Colonic mucosa (tissue), 4 donors: ENCODE results near the gene ACER1. TPM values are rescaled to one million over a fixed set of nuclear protein-coding genes. Genes with fewer than 3 reads are reported as not detected.

Source experiments
- DNase-seq: peaks from one replicate; pipeline ENCODE4 v3.0.0-alpha.2; 2020
- H3K27ac ChIP-seq: fragments of 200-600 bp; one replicate; pipeline ENCODE4 v1.8.0; 2021
- H3K27me3 ChIP-seq: fragments of 200-600 bp; one replicate; pipeline ENCODE4 v1.8.0; 2021
- H3K36me3 ChIP-seq: fragments of 200-600 bp; one replicate; pipeline ENCODE4 v1.8.0; 2021
- H3K4me1 ChIP-seq: fragments of 200-600 bp; one replicate; pipeline ENCODE4 v1.8.0; 2021; ENCODE audit warnings: mild to moderate bottlenecking
- H3K4me3 ChIP-seq: fragments of 200-600 bp; one replicate; pipeline ENCODE4 v1.8.0; 2021
- H3K9ac ChIP-seq, 2 donors: one replicate each; pipeline ENCODE4 v1.7.0; 2013; ENCODE audit warnings: control low read depth in 2 of 2, low read depth in 2 of 2, low read length in 2 of 2
- H3K9me3 ChIP-seq: fragments of 200-600 bp; one replicate; pipeline ENCODE4 v1.8.0; 2021
- intact Hi-C: fragments of 100-400 bp; cut with DNase I; formaldehyde crosslinking; loops from one replicate; pipeline ENCODE4 v1.14.1; 2022
- total RNA-seq, 2 donors: library from RNA; stranded (reverse); fragmentation: NEBNext Ultra II Directional in 1 of 2; extraction: Animal tissue kit (Norgen Biotek cat#: 25700) in 1 of 2; gene quantifications; one replicate each; pipeline ENCODE4 v1.2.1, GENCODE V29; 2021
- TF ChIP-seq, protein P1 (sequence below): fragments of 200-600 bp; IDR thresholded peaks from one replicate; pipeline ENCODE4 v1.8.0; 2022; ENCODE audit warnings: antibody characterized with exemption, mild to moderate bottlenecking
- donor health status: healthy.
- donor health status: DM: no; HTN: no; CAD: no.
- donor health status: DM: no; HTN: no; CAD: no.

The ACER1 gene
- total RNA-seq, 2 donors from 2014 or later = not detected

DNA sequence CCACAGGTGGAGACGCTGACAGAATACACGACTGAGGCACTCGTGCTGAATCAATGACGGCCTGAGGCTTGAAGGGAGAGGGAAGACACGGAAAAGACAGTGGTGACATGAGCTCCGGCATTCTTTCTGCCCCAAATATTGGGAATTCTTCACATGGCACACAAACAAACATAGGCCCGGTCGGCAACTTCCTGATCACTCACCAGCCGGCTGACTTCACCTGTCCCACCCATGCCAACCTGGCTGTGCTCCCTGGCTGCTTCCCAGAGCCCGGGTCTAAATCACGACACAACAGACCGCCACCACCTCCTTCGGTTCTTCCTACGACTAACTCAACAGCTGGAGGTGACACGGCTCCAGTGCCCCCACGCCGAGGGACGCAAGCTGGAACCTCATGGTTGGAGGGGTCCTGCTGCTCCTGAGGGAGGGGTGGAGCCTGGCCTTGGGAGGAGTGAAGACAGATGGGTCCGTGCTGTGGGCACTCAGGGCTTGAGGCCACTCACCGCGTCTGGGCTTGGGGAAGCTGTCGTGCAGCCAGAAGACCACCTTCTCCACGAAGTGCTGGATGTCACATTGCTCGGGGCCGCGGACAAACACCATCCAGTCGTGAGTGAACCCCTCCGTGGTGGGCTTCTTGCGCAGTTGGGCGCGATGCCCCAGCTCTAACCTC, 63.2 kb downstream of the ACER1 start:
- no peak for DNase-seq
- Histone ChIP-seq H3K27ac (no peak overlapping the region), H3K9ac (no peak overlapping the region), H3K4me1 (peaks cover 10% of the 10 kb centered on the region), H3K4me3 (no peak overlapping the region), H3K36me3 (no peaks in the 10 kb centered on the region), H3K9me3 (no peaks in the 10 kb centered on the region), H3K27me3 (no peaks in the 10 kb centered on the region)
- TF ChIP-seq, protein P1, sequence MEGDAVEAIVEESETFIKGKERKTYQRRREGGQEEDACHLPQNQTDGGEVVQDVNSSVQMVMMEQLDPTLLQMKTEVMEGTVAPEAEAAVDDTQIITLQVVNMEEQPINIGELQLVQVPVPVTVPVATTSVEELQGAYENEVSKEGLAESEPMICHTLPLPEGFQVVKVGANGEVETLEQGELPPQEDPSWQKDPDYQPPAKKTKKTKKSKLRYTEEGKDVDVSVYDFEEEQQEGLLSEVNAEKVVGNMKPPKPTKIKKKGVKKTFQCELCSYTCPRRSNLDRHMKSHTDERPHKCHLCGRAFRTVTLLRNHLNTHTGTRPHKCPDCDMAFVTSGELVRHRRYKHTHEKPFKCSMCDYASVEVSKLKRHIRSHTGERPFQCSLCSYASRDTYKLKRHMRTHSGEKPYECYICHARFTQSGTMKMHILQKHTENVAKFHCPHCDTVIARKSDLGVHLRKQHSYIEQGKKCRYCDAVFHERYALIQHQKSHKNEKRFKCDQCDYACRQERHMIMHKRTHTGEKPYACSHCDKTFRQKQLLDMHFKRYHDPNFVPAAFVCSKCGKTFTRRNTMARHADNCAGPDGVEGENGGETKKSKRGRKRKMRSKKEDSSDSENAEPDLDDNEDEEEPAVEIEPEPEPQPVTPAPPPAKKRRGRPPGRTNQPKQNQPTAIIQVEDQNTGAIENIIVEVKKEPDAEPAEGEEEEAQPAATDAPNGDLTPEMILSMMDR = no peak
- intact Hi-C loops = no loop called here

- intact Hi-C loops = no loop called here
- Histone ChIP-seq H3K9me3 (no peaks in the 10 kb centered on the region), H3K4me1 (peaks cover 8% of the 10 kb centered on the region), H3K36me3 (no peaks in the 10 kb centered on the region), H3K4me3 (no peak overlapping the region), H3K27me3 (no peaks in the 10 kb centered on the region), H3K27ac (no peak overlapping the region), H3K9ac (no peak overlapping the region)
- TF ChIP-seq, protein P1 = no peak
- no peak for DNase-seq
Observed at GRCh38 chr19:6269101-6269886, 64.1 kb downstream of the ACER1 start.

DNA sequence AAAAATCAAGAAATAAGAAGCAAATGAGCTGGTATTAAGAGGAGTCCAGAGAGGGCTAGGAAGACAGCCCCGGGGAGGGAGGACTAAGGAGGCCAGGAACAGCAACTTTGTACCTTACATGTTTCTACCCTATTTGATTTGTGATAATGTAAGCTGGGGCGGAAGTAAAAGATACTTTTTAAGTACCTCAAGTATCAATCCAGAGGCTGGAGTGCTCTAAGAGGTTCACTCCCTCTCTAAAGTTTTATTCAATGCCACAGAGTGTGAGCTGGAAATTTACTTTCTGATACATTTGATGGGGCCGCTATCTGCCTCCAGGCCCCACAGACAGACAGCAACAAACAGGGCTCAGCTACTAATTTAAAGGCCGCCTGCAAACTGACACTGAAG, 65.0 kb downstream of the ACER1 start:
- intact Hi-C loops = no loop called here
- Histone ChIP-seq H3K4me1 (peaks cover 8% of the 10 kb centered on the region), H3K9ac (no peak overlapping the region), H3K27ac (no peak overlapping the region), H3K4me3 (no peak overlapping the region), H3K36me3 (no peaks in the 10 kb centered on the region), H3K9me3 (no peaks in the 10 kb centered on the region), H3K27me3 (no peaks in the 10 kb centered on the region)
- TF ChIP-seq, protein P1 = no peak
- no peak for DNase-seq

DNA sequence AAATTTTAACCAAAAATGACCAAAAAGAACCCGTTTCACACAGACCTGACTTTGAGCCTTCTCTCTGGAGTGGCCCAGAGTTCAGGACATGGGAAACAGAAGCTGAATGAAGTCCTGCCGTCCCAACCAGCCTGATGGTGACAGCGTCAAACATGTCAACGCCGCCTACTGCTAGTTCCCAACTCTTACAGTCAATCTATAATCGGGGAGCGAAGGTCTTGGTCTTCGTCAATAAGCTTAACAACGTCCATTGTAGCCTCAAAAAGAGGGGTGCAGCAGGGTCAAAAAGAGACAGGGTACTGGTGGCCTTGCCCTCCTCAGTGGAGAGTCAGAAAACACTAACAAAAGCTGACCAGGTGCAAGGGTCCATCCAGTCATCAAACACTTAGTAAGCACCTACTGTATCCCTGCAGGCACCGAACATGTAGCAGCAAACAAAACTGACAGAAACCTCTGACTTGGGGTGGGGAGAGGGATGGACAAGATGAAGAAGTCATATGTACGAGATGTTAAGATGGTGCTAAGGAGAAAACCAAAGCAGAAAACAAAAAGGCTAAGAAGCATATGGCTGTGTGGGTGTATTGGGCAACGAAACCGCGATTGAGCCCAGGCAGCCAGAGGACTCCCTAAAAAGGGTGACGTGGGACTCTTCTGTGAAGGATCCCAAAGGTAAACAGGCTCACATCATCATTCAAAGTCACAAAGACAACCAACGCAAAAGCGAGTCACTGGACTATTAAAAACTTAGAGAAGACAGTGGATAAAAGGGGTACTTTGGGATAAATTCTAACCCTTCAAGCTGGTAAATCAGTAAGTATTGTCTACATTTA, 65.6 kb downstream of the ACER1 start:
- H3K9ac ChIP-seq = no peak overlapping the region
- H3K27ac ChIP-seq = no peak overlapping the region
- H3K9me3 ChIP-seq = no peaks in the 10 kb centered on the region
- no peak for DNase-seq
- TF ChIP-seq, protein P1 = no peak
- intact Hi-C loops = no loop called here
- H3K27me3 ChIP-seq = no peaks in the 10 kb centered on the region
- H3K4me1 ChIP-seq = peaks cover 3% of the 10 kb centered on the region
- no peaks in the 10 kb centered on the region for H3K36me3 ChIP-seq
- no peak overlapping the region for H3K4me3 ChIP-seq

- H3K9ac ChIP-seq = no peak overlapping the region
- intact Hi-C loops = no loop called here
- no peak overlapping the region for H3K4me3 ChIP-seq
- no peaks in the 10 kb centered on the region for H3K9me3 ChIP-seq
- H3K27ac ChIP-seq = no peak overlapping the region
- DNase-seq = no peak
- TF ChIP-seq, protein P1 = no peak
- no peaks in the 10 kb centered on the region for H3K4me1 ChIP-seq
- no peaks in the 10 kb centered on the region for H3K36me3 ChIP-seq
- no peaks in the 10 kb centered on the region for H3K27me3 ChIP-seq
Observed at GRCh38 chr19:6264803-6265202, 68.6 kb downstream of the ACER1 start.
